Loucy (cell line): ENCODE data around the gene FIGN.

ENCODE experiments used
- H2AFZ ChIP-seq: fragments of 200-600 bp; sonication (generic); 2 replicates; pipeline ENCODE4 v1.6.0; 2016; ENCODE audit warnings: antibody characterized with exemption, mild to moderate bottlenecking, low read length, moderate library complexity
- H3F3A ChIP-seq: fragments of 200-600 bp; 2 replicates; pipeline ENCODE4 v1.6.0; 2016; ENCODE audit warnings: antibody characterized with exemption, low read depth, mild to moderate bottlenecking
- H3K27me3 ChIP-seq: fragments of 200-600 bp; sonication (generic); 2 replicates; pipeline ENCODE4 v1.6.1; 2014; ENCODE audit warnings: low read length, mild to moderate bottlenecking; ENCODE audit not compliant: insufficient read depth, poor library complexity, severe bottlenecking
- H3K36me3 ChIP-seq: fragments of 200-600 bp; sonication (generic); 2 replicates; pipeline ENCODE4 v1.6.1; 2016; ENCODE audit warnings: low read length; ENCODE audit not compliant: insufficient read depth
- H3K4me1 ChIP-seq: fragments of 200-600 bp; sonication (generic); 2 replicates; pipeline ENCODE4 v1.5.1; 2014; ENCODE audit warnings: low read length, mild to moderate bottlenecking; ENCODE audit not compliant: insufficient read depth, poor library complexity, severe bottlenecking
- H3K4me2 ChIP-seq: fragments of 200-600 bp; sonication (generic); 2 replicates; pipeline ENCODE4 v1.6.0; 2014; ENCODE audit warnings: antibody characterized with exemption, low read length, low read depth, mild to moderate bottlenecking; ENCODE audit not compliant: poor library complexity, severe bottlenecking
- H3K4me3 ChIP-seq: fragments of 200-600 bp; sonication (generic); 2 replicates; pipeline ENCODE4 v1.5.1; 2014; ENCODE audit warnings: low read length, mild to moderate bottlenecking, mixed read lengths; ENCODE audit not compliant: poor library complexity, severe bottlenecking
- H3K79me2 ChIP-seq: fragments of 200-600 bp; sonication (generic); 2 replicates; pipeline ENCODE4 v1.6.1; 2014; ENCODE audit warnings: low read length; ENCODE audit not compliant: insufficient read depth
- H3K9ac ChIP-seq: fragments of 200-600 bp; sonication (generic); 2 replicates; pipeline ENCODE4 v1.6.0; 2014; ENCODE audit warnings: mild to moderate bottlenecking, low read depth, low read length, moderate library complexity; ENCODE audit not compliant: poor library complexity, severe bottlenecking
- H3K9me2 ChIP-seq: fragments of 200-600 bp; sonication (generic); replicated peaks from 2 replicates; pipeline ENCODE4 v1.6.1; 2016; ENCODE audit warnings: low read depth, low read length, mixed read lengths
- H3K9me3 ChIP-seq: fragments of 200-600 bp; sonication (generic); 2 replicates; pipeline ENCODE4 v1.6.1; 2014; ENCODE audit warnings: mild to moderate bottlenecking, antibody characterized with exemption, low read length, low read depth; ENCODE audit not compliant: insufficient read depth
- H4K20me1 ChIP-seq: fragments of 200-600 bp; sonication (generic); 2 replicates; pipeline ENCODE4 v1.6.0; 2014; ENCODE audit warnings: antibody characterized with exemption, low read length, mild to moderate bottlenecking; ENCODE audit not compliant: insufficient read depth, poor library complexity, severe bottlenecking
- EZH2phosphoT487 ChIP-seq: fragments of 200-600 bp; IDR thresholded peaks from 2 replicates; pipeline ENCODE4 v1.6.1; 2018; ENCODE audit warnings: antibody characterized with exemption, mild to moderate bottlenecking, moderate library complexity, borderline replicate concordance
- TF ChIP-seq, protein P1 (sequence below): fragments of 200-600 bp; sonication (generic); conservative IDR thresholded peaks from 2 replicates; pipeline ENCODE4 v1.5.1; 2014; ENCODE audit warnings: mild to moderate bottlenecking, antibody characterized with exemption, low read length

FIGN gene

DNA sequence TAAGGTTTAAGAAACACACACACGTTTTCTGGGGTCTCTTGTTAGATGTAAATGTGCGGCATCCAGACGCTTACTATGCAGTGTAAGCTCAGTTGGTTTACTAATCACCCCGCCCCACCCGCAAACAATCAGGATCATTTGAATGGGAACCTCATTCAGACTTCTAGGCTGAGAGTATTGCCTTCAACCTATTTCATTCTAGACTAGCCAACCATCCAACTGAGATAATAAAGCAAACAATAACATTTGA is 1.3 kb upstream of the FIGN start:
- Histone ChIP-seq H3K4me3 (no peak overlapping the region), H3K9ac (no peak overlapping the region), H3K79me2 (no peaks in the 10 kb centered on the region), H3K36me3 (no peaks in the 10 kb centered on the region), H4K20me1 (no peaks in the 10 kb centered on the region), H3F3A (no peaks in the 10 kb centered on the region), H3K9me2 (no peaks in the 10 kb centered on the region), H2AFZ (no peak overlapping the region), H3K4me1 (no peaks in the 10 kb centered on the region), H3K27me3 (no peaks in the 10 kb centered on the region), H3K4me2 (no peak overlapping the region), H3K9me3 (no peaks in the 10 kb centered on the region)
- TF ChIP-seq, protein P1, sequence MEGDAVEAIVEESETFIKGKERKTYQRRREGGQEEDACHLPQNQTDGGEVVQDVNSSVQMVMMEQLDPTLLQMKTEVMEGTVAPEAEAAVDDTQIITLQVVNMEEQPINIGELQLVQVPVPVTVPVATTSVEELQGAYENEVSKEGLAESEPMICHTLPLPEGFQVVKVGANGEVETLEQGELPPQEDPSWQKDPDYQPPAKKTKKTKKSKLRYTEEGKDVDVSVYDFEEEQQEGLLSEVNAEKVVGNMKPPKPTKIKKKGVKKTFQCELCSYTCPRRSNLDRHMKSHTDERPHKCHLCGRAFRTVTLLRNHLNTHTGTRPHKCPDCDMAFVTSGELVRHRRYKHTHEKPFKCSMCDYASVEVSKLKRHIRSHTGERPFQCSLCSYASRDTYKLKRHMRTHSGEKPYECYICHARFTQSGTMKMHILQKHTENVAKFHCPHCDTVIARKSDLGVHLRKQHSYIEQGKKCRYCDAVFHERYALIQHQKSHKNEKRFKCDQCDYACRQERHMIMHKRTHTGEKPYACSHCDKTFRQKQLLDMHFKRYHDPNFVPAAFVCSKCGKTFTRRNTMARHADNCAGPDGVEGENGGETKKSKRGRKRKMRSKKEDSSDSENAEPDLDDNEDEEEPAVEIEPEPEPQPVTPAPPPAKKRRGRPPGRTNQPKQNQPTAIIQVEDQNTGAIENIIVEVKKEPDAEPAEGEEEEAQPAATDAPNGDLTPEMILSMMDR: no peak
- TF ChIP-seq EZH2phosphoT487: no peak

DNA sequence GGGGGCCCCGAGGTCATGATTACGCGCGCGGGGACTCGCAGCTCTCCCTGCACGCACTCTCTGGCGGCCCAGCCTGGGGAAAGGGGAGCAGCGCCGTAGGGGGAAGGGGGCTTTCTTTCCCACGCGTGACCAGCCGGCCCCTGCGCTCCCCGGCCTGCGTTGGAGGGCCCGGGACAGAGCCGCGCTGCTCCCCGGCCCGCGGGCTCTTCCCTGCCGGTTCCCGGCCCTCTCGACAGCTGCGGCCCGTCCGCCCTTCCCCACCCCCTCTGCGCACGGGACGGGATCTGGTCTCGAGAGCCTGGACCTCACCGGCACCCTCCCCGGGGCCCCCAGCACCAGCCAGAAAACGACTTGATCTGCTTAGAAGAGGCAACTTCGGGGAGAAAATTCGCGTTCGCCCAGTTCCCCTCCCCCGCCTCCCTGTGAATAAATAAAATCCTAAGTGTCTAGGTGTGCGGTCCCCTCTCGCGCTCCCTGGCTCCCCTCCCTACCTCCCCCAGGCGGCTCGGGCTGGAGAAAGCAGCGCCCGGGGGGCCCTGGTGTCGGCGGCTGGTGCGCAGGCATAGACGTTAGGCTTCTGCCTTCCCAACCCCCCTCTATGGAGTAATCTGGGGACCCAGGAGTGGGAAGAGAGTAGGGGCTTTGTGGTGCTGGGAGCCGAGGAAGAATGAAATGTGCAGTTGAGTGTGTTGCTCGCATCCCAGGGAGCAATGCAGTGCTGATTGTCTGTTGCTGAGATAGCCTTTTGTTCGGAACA is 803 bp upstream of the FIGN start:
- no peak overlapping the region for H3K4me2 ChIP-seq
- no peak overlapping the region for H3K4me3 ChIP-seq
- TF ChIP-seq, protein P1: no peak
- no peak for TF ChIP-seq EZH2phosphoT487
- no peaks in the 10 kb centered on the region for H4K20me1 ChIP-seq
- H2AFZ ChIP-seq: no peak overlapping the region
- H3K4me1 ChIP-seq: no peaks in the 10 kb centered on the region
- H3K36me3 ChIP-seq: no peaks in the 10 kb centered on the region
- no peaks in the 10 kb centered on the region for H3K9me3 ChIP-seq
- H3K9ac ChIP-seq: no peak overlapping the region
- H3F3A ChIP-seq: no peaks in the 10 kb centered on the region
- no peaks in the 10 kb centered on the region for H3K9me2 ChIP-seq
- H3K79me2 ChIP-seq: no peaks in the 10 kb centered on the region
- no peaks in the 10 kb centered on the region for H3K27me3 ChIP-seq

DNA sequence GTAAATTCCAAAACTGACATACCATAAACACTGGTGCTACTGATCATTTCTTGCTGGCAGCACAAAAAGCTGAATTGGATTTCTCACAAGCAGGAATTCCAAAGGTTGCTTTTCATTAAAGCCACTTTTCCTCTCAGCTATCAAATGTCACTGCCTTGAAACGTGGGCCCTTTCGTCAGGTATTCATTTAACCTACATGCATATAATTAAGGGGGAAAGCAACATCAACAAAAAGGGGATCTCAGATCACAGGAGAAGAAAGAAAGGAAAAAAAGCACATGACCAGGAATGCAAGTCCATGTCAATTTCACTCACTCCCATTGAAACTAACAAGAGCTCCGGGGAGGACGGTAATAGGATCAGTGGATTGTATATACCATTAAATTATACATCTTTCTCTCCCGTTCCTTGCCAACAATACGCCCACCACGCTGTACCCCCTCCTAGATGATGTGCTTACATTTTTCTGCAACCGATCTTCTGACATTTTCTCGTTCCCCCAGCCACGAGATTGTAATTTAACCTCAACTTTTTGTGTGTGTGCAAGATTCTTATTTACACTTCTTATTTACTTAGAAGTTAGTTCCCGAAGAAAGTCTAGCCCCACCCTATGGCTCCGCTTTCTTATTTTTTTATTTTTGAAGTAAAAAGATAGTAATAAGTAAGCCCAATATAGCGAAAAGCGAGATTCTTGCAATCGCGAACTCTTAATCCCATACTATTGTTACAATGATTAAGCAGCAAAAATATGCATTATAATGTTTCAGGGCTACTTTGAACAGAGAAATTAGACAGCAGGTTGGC is 725 bp downstream of the FIGN start:
- H3K4me3 ChIP-seq: no peak overlapping the region

More for the DNA sequence above, 725 bp downstream of the FIGN start:
- Histone ChIP-seq H3K4me1 (no peaks in the 10 kb centered on the region), H3K9me2 (no peaks in the 10 kb centered on the region), H4K20me1 (no peaks in the 10 kb centered on the region), H3K4me2 (no peak overlapping the region), H3K36me3 (no peaks in the 10 kb centered on the region), H2AFZ (no peak overlapping the region), H3K79me2 (no peaks in the 10 kb centered on the region), H3K9me3 (no peaks in the 10 kb centered on the region), H3F3A (no peaks in the 10 kb centered on the region), H3K9ac (no peak overlapping the region), H3K27me3 (no peaks in the 10 kb centered on the region)
- no peak for TF ChIP-seq EZH2phosphoT487
- TF ChIP-seq, protein P1: no peak
